ENCODE measurements around the gene OSBPL1A.

OSBPL1A gene

GRCh38 chr18:24115628-24116027, 282.0 kb downstream of the OSBPL1A start:
- no peak for DNase-seq

GRCh38 chr18:24114924-24115549, 282.6 kb downstream of the OSBPL1A start:
- no peak for DNase-seq

GRCh38 chr18:24112874-24113615, 284.6 kb downstream of the OSBPL1A start:
- no peak for DNase-seq

- DNase-seq = no peak
Observed at GRCh38 chr18:24112464-24112863, 285.2 kb downstream of the OSBPL1A start.
